ENCODE data around the gene SMIM15.

Gene SMIM15

DNA sequence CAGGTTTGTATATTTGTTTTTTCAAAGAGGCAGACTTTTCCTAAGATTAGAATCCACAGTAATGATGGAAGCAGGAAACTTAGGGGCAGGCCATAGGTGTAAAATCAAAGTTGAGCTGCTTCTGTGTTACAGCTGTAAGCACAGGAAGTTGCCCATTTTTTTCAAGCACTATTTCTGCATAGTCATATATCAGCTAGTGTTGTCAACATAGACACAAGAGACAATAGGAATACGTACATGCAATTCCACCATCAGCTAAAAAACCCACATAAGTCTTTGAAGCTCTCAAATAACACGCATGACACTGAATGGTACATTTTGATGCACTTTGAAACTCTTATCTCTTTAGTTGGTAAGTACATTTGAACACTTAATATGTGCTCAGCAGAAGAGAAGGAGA lies 20.2 kb upstream of the SMIM15 start:
- Histone ChIP-seq H3K9ac (ENCODE audit: low read length) (no peak overlapping the region), H3K9me2 (ENCODE audit: low read depth, low read length) (no peaks in the 10 kb centered on the region), H3K4me1 (ENCODE audit: insufficient read depth, low read length, severe bottlenecking) (no peaks in the 10 kb centered on the region), H3K27me3 (ENCODE audit: insufficient read depth, low read length) (no peaks in the 10 kb centered on the region), H3K36me3 (ENCODE audit: insufficient read depth, low read length) (no peaks in the 10 kb centered on the region), H3F3A (ENCODE audit: insufficient read depth, low read length) (no peaks in the 10 kb centered on the region), H3K4me2 (ENCODE audit: low read length) (no peak overlapping the region), H4K20me1 (ENCODE audit: insufficient read depth, low read length) (no peaks in the 10 kb centered on the region), H3K9me3 (ENCODE audit: low read length) (no peaks in the 10 kb centered on the region), H3K4me3 (ENCODE audit: low read depth, low read length, poor library complexity, severe bottlenecking) (no peak overlapping the region), H2AFZ (ENCODE audit: low read length) (no peak overlapping the region), H3K79me2 (ENCODE audit: insufficient read depth, low read length) (no peaks in the 10 kb centered on the region), H3K27ac (ENCODE audit: low read depth, low read length, poor library complexity, severe bottlenecking) (no peak overlapping the region)
- TF ChIP-seq EZH2 (IDR thresholded peaks at IDR 0.05; ENCODE audit: borderline replicate concordance, low read length): no peak
- TF ChIP-seq, protein P1, sequence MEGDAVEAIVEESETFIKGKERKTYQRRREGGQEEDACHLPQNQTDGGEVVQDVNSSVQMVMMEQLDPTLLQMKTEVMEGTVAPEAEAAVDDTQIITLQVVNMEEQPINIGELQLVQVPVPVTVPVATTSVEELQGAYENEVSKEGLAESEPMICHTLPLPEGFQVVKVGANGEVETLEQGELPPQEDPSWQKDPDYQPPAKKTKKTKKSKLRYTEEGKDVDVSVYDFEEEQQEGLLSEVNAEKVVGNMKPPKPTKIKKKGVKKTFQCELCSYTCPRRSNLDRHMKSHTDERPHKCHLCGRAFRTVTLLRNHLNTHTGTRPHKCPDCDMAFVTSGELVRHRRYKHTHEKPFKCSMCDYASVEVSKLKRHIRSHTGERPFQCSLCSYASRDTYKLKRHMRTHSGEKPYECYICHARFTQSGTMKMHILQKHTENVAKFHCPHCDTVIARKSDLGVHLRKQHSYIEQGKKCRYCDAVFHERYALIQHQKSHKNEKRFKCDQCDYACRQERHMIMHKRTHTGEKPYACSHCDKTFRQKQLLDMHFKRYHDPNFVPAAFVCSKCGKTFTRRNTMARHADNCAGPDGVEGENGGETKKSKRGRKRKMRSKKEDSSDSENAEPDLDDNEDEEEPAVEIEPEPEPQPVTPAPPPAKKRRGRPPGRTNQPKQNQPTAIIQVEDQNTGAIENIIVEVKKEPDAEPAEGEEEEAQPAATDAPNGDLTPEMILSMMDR (IDR thresholded peaks at IDR 0.05; ENCODE audit: low read length): no peak

DNA sequence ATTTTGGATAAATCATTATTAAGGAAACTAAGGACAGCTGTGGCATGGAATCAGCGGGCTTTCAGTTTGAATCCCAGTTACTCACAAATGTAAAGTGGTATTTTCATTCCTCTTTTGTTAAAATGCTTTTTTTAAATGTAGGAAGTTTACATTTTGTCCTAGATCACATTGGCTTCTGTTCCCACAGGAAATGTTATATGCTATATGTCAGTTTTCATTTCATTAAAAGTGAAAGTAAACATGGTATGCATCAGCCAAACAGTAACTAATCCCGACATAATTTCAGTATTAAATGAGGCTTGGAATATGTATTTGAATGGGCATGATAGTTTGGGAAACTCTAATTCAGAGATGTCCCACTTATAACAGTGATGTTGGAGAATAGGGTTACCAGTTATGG lies 18.6 kb upstream of the SMIM15 start:
- no peak overlapping the region for H2AFZ ChIP-seq (ENCODE audit: low read length)
- no peak overlapping the region for H3K4me3 ChIP-seq (ENCODE audit: low read depth, low read length, poor library complexity, severe bottlenecking)
- TF ChIP-seq, protein P1 (IDR thresholded peaks at IDR 0.05; ENCODE audit: low read length): no peak
- no peak for TF ChIP-seq EZH2 (IDR thresholded peaks at IDR 0.05; ENCODE audit: borderline replicate concordance, low read length)

DNA sequence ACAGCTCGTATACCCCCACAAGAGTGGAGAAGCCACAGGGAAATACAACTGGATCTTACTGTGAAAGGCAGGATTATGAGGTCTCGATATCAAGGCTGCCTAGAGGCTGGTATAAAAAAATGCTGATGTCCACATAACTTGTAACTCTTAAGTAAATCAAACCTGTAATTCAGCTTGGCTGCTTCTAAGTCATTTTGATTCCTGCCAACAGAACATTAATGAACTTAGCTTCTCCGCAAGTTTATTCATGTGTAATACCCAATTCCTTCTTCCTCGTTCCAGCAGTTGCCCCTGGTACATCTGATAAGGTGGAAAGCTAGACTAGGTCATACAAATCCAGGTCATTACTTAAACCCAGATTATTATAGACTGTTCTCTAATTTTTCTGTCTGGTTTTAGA lies 16.4 kb upstream of the SMIM15 start:
- Histone ChIP-seq H3K4me1 (ENCODE audit: insufficient read depth, low read length, severe bottlenecking) (no peaks in the 10 kb centered on the region), H3K36me3 (ENCODE audit: insufficient read depth, low read length) (no peaks in the 10 kb centered on the region), H3K4me2 (ENCODE audit: low read length) (no peak overlapping the region), H3K4me3 (ENCODE audit: low read depth, low read length, poor library complexity, severe bottlenecking) (no peak overlapping the region), H3K79me2 (ENCODE audit: insufficient read depth, low read length) (no peaks in the 10 kb centered on the region), H4K20me1 (ENCODE audit: insufficient read depth, low read length) (no peaks in the 10 kb centered on the region), H3K9me2 (ENCODE audit: low read depth, low read length) (no peaks in the 10 kb centered on the region), H3K9me3 (ENCODE audit: low read length) (no peaks in the 10 kb centered on the region), H3K9ac (ENCODE audit: low read length) (no peak overlapping the region), H3F3A (ENCODE audit: insufficient read depth, low read length) (no peaks in the 10 kb centered on the region), H3K27me3 (ENCODE audit: insufficient read depth, low read length) (no peaks in the 10 kb centered on the region), H3K27ac (ENCODE audit: low read depth, low read length, poor library complexity, severe bottlenecking) (no peak overlapping the region), H2AFZ (ENCODE audit: low read length) (no peak overlapping the region)
- TF ChIP-seq, protein P1 (IDR thresholded peaks at IDR 0.05; ENCODE audit: low read length): no peak
- no peak for TF ChIP-seq EZH2 (IDR thresholded peaks at IDR 0.05; ENCODE audit: borderline replicate concordance, low read length)

More for the DNA sequence above, 18.6 kb upstream of the SMIM15 start:
- Histone ChIP-seq H3K9ac (ENCODE audit: low read length) (no peak overlapping the region), H3F3A (ENCODE audit: insufficient read depth, low read length) (no peaks in the 10 kb centered on the region), H3K36me3 (ENCODE audit: insufficient read depth, low read length) (no peaks in the 10 kb centered on the region), H3K79me2 (ENCODE audit: insufficient read depth, low read length) (no peaks in the 10 kb centered on the region), H3K9me2 (ENCODE audit: low read depth, low read length) (no peaks in the 10 kb centered on the region), H4K20me1 (ENCODE audit: insufficient read depth, low read length) (no peaks in the 10 kb centered on the region), H3K27me3 (ENCODE audit: insufficient read depth, low read length) (no peaks in the 10 kb centered on the region), H3K9me3 (ENCODE audit: low read length) (no peaks in the 10 kb centered on the region), H3K4me1 (ENCODE audit: insufficient read depth, low read length, severe bottlenecking) (no peaks in the 10 kb centered on the region), H3K27ac (ENCODE audit: low read depth, low read length, poor library complexity, severe bottlenecking) (no peak overlapping the region), H3K4me2 (ENCODE audit: low read length) (0 out of 2 replicates have a peak overlapping the region, but pooled peaks have one; percentile 23)

All from OCI-LY1 (cell line).